OCI-M1 (cell line): Measurements from ENCODE around the gene DDIT4.
"Not testable (repeated sequence)": the region's sequence is repeated elsewhere in the genome, so short reads cannot be mapped to it uniquely, and the experiment has no call there.

Experiments
- DNase-seq: peaks from one replicate; lab custom pipeline; 2025; lab: John Stamatoyannopoulos, UW

The DDIT4 gene

GRCh38 chr10:72267819-72268399, 5.8 kb upstream of the DDIT4 start:
- DNase-seq: no peak

GRCh38 chr10:72268475-72269200, 5.1 kb upstream of the DDIT4 start:
- not testable (repeated sequence) for DNase-seq

- no peak for DNase-seq
Measured at GRCh38 chr10:72270607-72271281, 3.0 kb upstream of the DDIT4 start.

- DNase-seq: peak; percentile 100
Measured at GRCh38 chr10:72272689-72273409, 875 bp upstream of the DDIT4 start.

GRCh38 chr10:72274213-72274729, 547 bp downstream of the DDIT4 start:
- peak; percentile 84 for DNase-seq

- DNase-seq: peak; percentile 84
Measured at GRCh38 chr10:72274730-72275350, 1.1 kb downstream of the DDIT4 start.

- DNase-seq: peak; percentile 92
Measured at GRCh38 chr10:72275351-72276012, 1.8 kb downstream of the DDIT4 start.

- peak; percentile 95 for DNase-seq
Measured at GRCh38 chr10:72276013-72276387, 2.3 kb downstream of the DDIT4 start.

GRCh38 chr10:72276421-72277339, 3.0 kb downstream of the DDIT4 start:
- DNase-seq: peak; percentile 97

GRCh38 chr10:72277340-72277995, 3.7 kb downstream of the DDIT4 start:
- peak; percentile 68 for DNase-seq

GRCh38 chr10:72277996-72278667, 4.4 kb downstream of the DDIT4 start:
- DNase-seq: no peak

- DNase-seq: no peak
Measured at GRCh38 chr10:72278668-72279393, 5.1 kb downstream of the DDIT4 start.

GRCh38 chr10:72279587-72279986, 5.9 kb downstream of the DDIT4 start:
- not testable (repeated sequence) for DNase-seq

- DNase-seq: no peak
Measured at GRCh38 chr10:72283131-72283530, 9.4 kb downstream of the DDIT4 start.

GRCh38 chr10:72285972-72286521, 12.3 kb downstream of the DDIT4 start:
- DNase-seq: no peak

GRCh38 chr10:72291019-72291532, 17.4 kb downstream of the DDIT4 start:
- peak; percentile 80 for DNase-seq

- no peak for DNase-seq
Measured at GRCh38 chr10:72292223-72292691, 18.5 kb downstream of the DDIT4 start.
